H1 (cell line): ENCODE results near the gene TRIP13. TPM values are rescaled to one million over a fixed set of nuclear protein-coding genes. Genes with fewer than 3 reads are reported as not detected.

Experiments
- CTCF ChIA-PET: fragments of 300-600 bp; sonication (Branson Sonifier 250); formaldehyde crosslinking; loops from one replicate; lab custom pipeline; 2021; ENCODE audit not compliant: partially characterized antibody; lab: Charles Lee
- POLR2A ChIA-PET: fragments of 300-600 bp; sonication (Branson Sonifier 250); formaldehyde crosslinking; loops from one replicate; lab custom pipeline; 2021; ENCODE audit warnings: inconsistent platforms; ENCODE audit not compliant: partially characterized antibody; lab: Charles Lee
- DNase-seq, 2 experiments: peaks; one replicate each; pipeline versions ENCODE4 v3.0.0 to v3.0.0-alpha.2; 2010 to 2022; ENCODE audit warnings: low spot score in 2 of 2, low read depth in 1 of 2, mixed read lengths in 1 of 2
- FAIRE-seq: peaks from 2 replicates; lab custom pipeline; 2011; peaks lifted over from hg19 to GRCh38; lab: Jason Lieb, UNC
- H2AFZ ChIP-seq: 2 replicates; pipeline ENCODE4 v1.8.1; 2012; ENCODE audit warnings: low read length, inconsistent platforms
- H2AK5ac ChIP-seq: 2 replicates; pipeline ENCODE4 v1.6.1; 2013; ENCODE audit warnings: low read depth, low read length
- H2BK120ac ChIP-seq: replicated peaks from 2 replicates; pipeline ENCODE3; 2013; ENCODE audit warnings: low read depth, low read length, inconsistent platforms
- H2BK12ac ChIP-seq: 2 replicates; pipeline ENCODE4 v1.6.1; 2013; ENCODE audit warnings: low read depth, low read length
- H2BK15ac ChIP-seq: 2 replicates; pipeline ENCODE4 v1.6.1; 2013; ENCODE audit warnings: low read length
- H2BK20ac ChIP-seq: 2 replicates; pipeline ENCODE4 v1.6.1; 2013; ENCODE audit warnings: low read length
- H2BK5ac ChIP-seq: 2 replicates; pipeline ENCODE4 v1.6.1; 2013; ENCODE audit warnings: low read depth, low read length
- H3K14ac ChIP-seq: 2 replicates; pipeline ENCODE4 v1.6.1; 2013; ENCODE audit warnings: inconsistent platforms; ENCODE audit not compliant: insufficient read length
- H3K18ac ChIP-seq: 2 replicates; pipeline ENCODE4 v1.6.1; 2013; ENCODE audit warnings: low read length; ENCODE audit errors: extremely low read depth
- H3K23ac ChIP-seq: 2 replicates; pipeline ENCODE4 v1.6.1; 2013; ENCODE audit warnings: inconsistent platforms; ENCODE audit not compliant: insufficient read length
- H3K23me2 ChIP-seq: 2 replicates; pipeline ENCODE4 v1.6.1; 2013; ENCODE audit warnings: low read depth, low read length
- H3K27ac ChIP-seq: 2 replicates; pipeline ENCODE4 v1.6.1; 2011; ENCODE audit warnings: low read depth, low read length, inconsistent platforms
- H3K27me3 ChIP-seq, 4 experiments: replicated peaks in 1 of 4; 1 replicate in 1 of 4; 2 replicates in 3 of 4; pipeline versions ENCODE4 v1.6.1 to v1.8.1; 2011 to 2013; ENCODE audit warnings: low read length in 3 of 4, mild to moderate bottlenecking in 3 of 4, inconsistent platforms in 2 of 4, mixed read lengths in 2 of 4, moderate library complexity in 1 of 4; ENCODE audit not compliant: control insufficient read depth in 3 of 4, insufficient read depth in 3 of 4; ENCODE audit errors: extremely low read depth in 1 of 4
- H3K36me3 ChIP-seq, 4 experiments: 2 replicates each; pipeline versions ENCODE4 v1.6.1 to v1.8.1; 2011 to 2013; ENCODE audit warnings: mild to moderate bottlenecking in 4 of 4, low read length in 3 of 4, moderate library complexity in 2 of 4, control low read depth in 1 of 4, inconsistent platforms in 1 of 4; ENCODE audit not compliant: insufficient read depth in 4 of 4, control insufficient read depth in 2 of 4
- H3K4ac ChIP-seq: replicated peaks from 2 replicates; pipeline ENCODE3; 2013; ENCODE audit warnings: low read length, low read depth, mixed read lengths, inconsistent platforms; ENCODE audit not compliant: insufficient read length
- H3K4me1 ChIP-seq, 4 experiments: replicated peaks in 1 of 4; 1 replicate in 1 of 4; 2 replicates in 3 of 4; pipeline versions ENCODE4 v1.6.1 to v1.8.1; 2011 to 2013; ENCODE audit warnings: low read length in 3 of 4, inconsistent platforms in 2 of 4, mixed read lengths in 1 of 4; ENCODE audit not compliant: insufficient read depth in 4 of 4, control insufficient read depth in 3 of 4
- H3K4me2 ChIP-seq, 2 experiments: 2 replicates each; pipeline versions ENCODE4 v1.6.1 to v1.8.1; 2011 to 2013; ENCODE audit warnings: low read depth in 2 of 2, low read length in 2 of 2, control low read depth in 1 of 2, inconsistent platforms in 1 of 2, mild to moderate bottlenecking in 1 of 2; ENCODE audit not compliant: insufficient read depth in 1 of 2
- H3K4me3 ChIP-seq, 4 experiments: fragments of 200-600, 300-600 bp in 1 of 4; sonication (generic), shearing (Covaris generic), sonication (Bioruptor Twin) in 1 of 4; 2 replicates each; pipeline versions ENCODE4 v1.5.1 to v1.8.1; 2011 to 2016; ENCODE audit warnings: low read length in 4 of 4, low read depth in 3 of 4, control low read depth in 2 of 4, inconsistent platforms in 2 of 4, mild to moderate bottlenecking in 2 of 4, mixed read lengths in 1 of 4, moderate library complexity in 1 of 4; ENCODE audit not compliant: insufficient read depth in 2 of 4; ENCODE audit errors: extremely low read depth in 1 of 4
- H3K56ac ChIP-seq: replicated peaks from 2 replicates; pipeline ENCODE3; 2013; ENCODE audit warnings: low read depth, mild to moderate bottlenecking, mixed read lengths, low read length, inconsistent platforms; ENCODE audit not compliant: insufficient read length
- H3K79me1 ChIP-seq: 2 replicates; pipeline ENCODE4 v1.6.1; 2013; ENCODE audit warnings: low read depth, low read length, control low read depth
- H3K79me2 ChIP-seq, 2 experiments: 2 replicates each; pipeline versions ENCODE4 v1.6.1 to v1.8.1; 2012 to 2013; ENCODE audit warnings: low read length in 2 of 2, mild to moderate bottlenecking in 2 of 2, inconsistent platforms in 1 of 2; ENCODE audit not compliant: insufficient read depth in 2 of 2, control insufficient read depth in 1 of 2
- H3K9ac ChIP-seq, 4 experiments: replicated peaks in 1 of 4; 1 replicate in 1 of 4; 2 replicates in 3 of 4; pipeline versions ENCODE4 v1.6.1 to v1.8.1; 2011 to 2013; ENCODE audit warnings: low read depth in 3 of 4, low read length in 3 of 4, control low read depth in 2 of 4, mild to moderate bottlenecking in 2 of 4, moderate library complexity in 2 of 4, inconsistent platforms in 1 of 4; ENCODE audit errors: extremely low read depth in 1 of 4
- H3K9me3 ChIP-seq, 2 experiments: 2 replicates each; pipeline versions ENCODE4 v1.6.1 to v1.8.1; 2012 to 2013; ENCODE audit warnings: mild to moderate bottlenecking in 2 of 2, moderate library complexity in 2 of 2, control low read depth in 1 of 2, inconsistent platforms in 1 of 2, low read depth in 1 of 2, low read length in 1 of 2, mixed read lengths in 1 of 2; ENCODE audit not compliant: insufficient read depth in 2 of 2
- H4K20me1 ChIP-seq, 2 experiments: replicated peaks in 1 of 2; 2 replicates each; pipeline versions ENCODE3 to v1.8.1; 2011 to 2013; ENCODE audit warnings: inconsistent platforms in 2 of 2, low read length in 2 of 2, mild to moderate bottlenecking in 1 of 2; ENCODE audit not compliant: insufficient read depth in 2 of 2, control insufficient read depth in 1 of 2
- H4K5ac ChIP-seq: 2 replicates; pipeline ENCODE4 v1.6.1; 2013; ENCODE audit warnings: low read length, low read depth, mixed read lengths, inconsistent platforms; ENCODE audit not compliant: insufficient read length
- H4K8ac ChIP-seq: 2 replicates; pipeline ENCODE4 v1.8.0; 2013; ENCODE audit warnings: mild to moderate bottlenecking, moderate library complexity, low read length, inconsistent platforms; ENCODE audit not compliant: insufficient read depth; ENCODE audit errors: extremely low read depth
- H4K91ac ChIP-seq: replicated peaks from 2 replicates; pipeline ENCODE3; 2013; ENCODE audit warnings: low read length, mixed read lengths, inconsistent platforms; ENCODE audit not compliant: insufficient read length
- CBX5 ChIP-seq: fragments of 300-800, 300-1000 bp; sonication (generic); IDR thresholded peaks from 2 replicates; pipeline ENCODE4 v1.7.1; 2016; ENCODE audit warnings: antibody characterized with exemption, low read length, low read depth
- CREB1 ChIP-seq: IDR thresholded peaks from 2 replicates; pipeline ENCODE4 v1.6.1; 2012; ENCODE audit warnings: inconsistent platforms
- EGR1 ChIP-seq: IDR thresholded peaks from 2 replicates; pipeline ENCODE4 v1.6.1; 2011; ENCODE audit warnings: low read depth, low read length, borderline replicate concordance
- KDM5A ChIP-seq: fragments of 200-600 bp; IDR thresholded peaks from 2 replicates; pipeline ENCODE4 v1.7.1; 2012; ENCODE audit warnings: mild to moderate bottlenecking, low read length, inconsistent platforms, mixed read lengths
- NANOG ChIP-seq: IDR thresholded peaks from 2 replicates; pipeline ENCODE4 v1.6.1; 2011; ENCODE audit warnings: low read length, low read depth, mild to moderate bottlenecking, inconsistent platforms; ENCODE audit not compliant: insufficient read depth, poor library complexity, severe bottlenecking
- SUZ12 ChIP-seq: fragments of 200-600 bp; sonication (generic); IDR thresholded peaks from 2 replicates; pipeline ENCODE4 v1.6.1; 2012; ENCODE audit warnings: mild to moderate bottlenecking, inconsistent platforms, low read length, moderate library complexity, mixed read lengths
- TAF7 ChIP-seq: optimal IDR thresholded peaks from 2 replicates; pipeline ENCODE3; 2011; ENCODE audit warnings: low read depth, mild to moderate bottlenecking, inconsistent platforms, low read length, moderate library complexity, borderline replicate concordance
- TEAD4 ChIP-seq: IDR thresholded peaks from 2 replicates; pipeline ENCODE4 v1.6.1; 2012; ENCODE audit warnings: low read depth, low read length, inconsistent platforms, mixed read lengths
- ZNF274 ChIP-seq: IDR thresholded peaks from 2 replicates; pipeline ENCODE4 v1.7.0; 2012; ENCODE audit warnings: low read length, borderline replicate concordance; ENCODE audit errors: extremely low read depth
- WGBS, 2 experiments: shearing (Covaris generic) in 1 of 2; methylation state at CpG; one replicate each; pipeline versions ENCODE4 v1.1.6 to v1.1.7; 2013 to 2015; ENCODE audit warnings: low lambda C conversion rate in 2 of 2, mixed read lengths in 2 of 2, inconsistent platforms in 1 of 2, low coverage in 1 of 2, missing lambda C conversion rate in 1 of 2; ENCODE audit not compliant: insufficient replicate concordance in 2 of 2, insufficient coverage in 1 of 2, insufficient read length in 1 of 2; ENCODE audit errors: extremely low coverage in 1 of 2, missing lambda C conversion rate in 1 of 2; 5-methylcytosine and 5-hydroxymethylcytosine counted together
- polyA plus RNA-seq, 7 experiments: library from polyadenylated mRNA; depleted of rRNA in 3 of 7; stranded (reverse) in 5 of 7; unstranded in 2 of 7; fragments of >200 nt in 5 of 7; fragments of 200-250 nt in 2 of 7; gene quantifications; 1 replicate in 5 of 7; 2 replicates in 1 of 7; 4 replicates in 1 of 7; pipeline versions ENCODE4 v1.2.1 to v1.2.3, GENCODE V29; 2011 to 2013; ENCODE audit warnings: missing spikeins in 2 of 7, mixed read lengths in 2 of 7
- total RNA-seq: library from RNA; stranded (reverse); fragmentation: NEBNext Ultra II Directional; extraction: Animal tissue kit (Norgen Biotek cat#: 25700); gene quantifications from 2 replicates; pipeline ENCODE4 v1.2.1, GENCODE V29; 2021
- TF ChIP-seq, protein P1 (sequence below): IDR thresholded peaks from 2 replicates; pipeline ENCODE4 v1.6.1; 2012; ENCODE audit warnings: inconsistent platforms
- TF ChIP-seq, protein P2 (sequence below): IDR thresholded peaks from 2 replicates; pipeline ENCODE4 v1.6.1; 2011; ENCODE audit warnings: low read length, improper control_type of control experiment

TRIP13 gene
- total and polyA plus RNA-seq, 2 of the 8 experiments (the other 6 are each of a cell fraction or from before 2014, with no cell fraction given): 20.0 to 39.2 TPM

DNA sequence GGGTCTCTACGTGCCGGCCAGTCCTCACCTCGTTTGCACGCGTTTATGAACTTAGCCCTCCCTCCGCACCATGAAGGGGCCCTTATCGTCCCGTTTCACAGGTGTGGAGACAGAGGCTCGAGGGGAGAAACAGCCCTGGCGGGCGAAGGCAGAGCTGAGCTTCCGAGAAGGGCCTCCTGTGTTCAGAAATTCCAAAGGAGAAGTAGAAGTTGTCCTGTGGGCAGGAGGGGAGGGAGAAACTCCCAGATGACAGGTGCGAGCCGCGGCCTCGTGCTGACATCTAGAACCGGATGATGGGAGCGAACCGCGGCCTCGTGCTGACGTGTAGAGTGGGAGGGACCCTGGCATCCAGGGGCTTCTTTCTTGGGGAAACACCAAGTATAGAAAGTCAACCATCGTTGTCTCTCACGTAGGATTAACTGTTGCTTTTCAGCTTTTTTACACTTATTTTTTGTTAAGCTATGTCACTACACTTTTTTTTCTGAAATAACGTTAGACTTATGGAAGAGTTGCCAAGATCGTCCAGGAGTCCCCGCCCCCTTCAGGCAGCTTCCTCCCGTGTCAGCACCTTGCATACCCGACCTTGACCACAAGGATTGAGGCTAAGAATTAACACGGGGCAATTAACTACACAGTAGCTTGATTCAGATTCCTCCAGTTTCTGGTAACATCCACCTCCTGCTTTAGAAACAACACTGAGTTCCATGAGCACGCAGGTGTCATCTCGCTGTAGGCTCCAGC is 73.1 kb downstream of the TRIP13 start:
- Histone ChIP-seq H3K56ac (no peak overlapping the region), H4K8ac (no peak overlapping the region), H3K18ac (no peak overlapping the region), H4K91ac (no peak overlapping the region), H3K23ac (no peak overlapping the region), H3K4me1 (no peaks in the 10 kb centered on the region), H2BK120ac (no peak overlapping the region), H2BK20ac (no peak overlapping the region), H3K23me2 (no peaks in the 10 kb centered on the region), H4K5ac (no peak overlapping the region), H3K79me1 (no peaks in the 10 kb centered on the region), H3K36me3 (no peaks in the 10 kb centered on the region), H3K9ac (no peak overlapping the region), H3K4ac (no peak overlapping the region), H2AFZ (no peak overlapping the region), H3K27me3 (no peaks in the 10 kb centered on the region), H2BK15ac (no peak overlapping the region), H3K4me2 (no peak overlapping the region), H3K27ac (no peak overlapping the region), H2BK12ac (no peak overlapping the region), H2BK5ac (no peak overlapping the region), H3K9me3 (no peaks in the 10 kb centered on the region), H3K79me2 (no peaks in the 10 kb centered on the region), H3K4me3 (no peak overlapping the region), H4K20me1 (no peaks in the 10 kb centered on the region), H3K14ac (no peak overlapping the region), H2AK5ac (no peak overlapping the region)
- POLR2A ChIA-PET: interaction anchor here (0.6 kb wide), 1 partner anchor 140 kb away, joined by 3 read pairs; no protein-coding TSS in a partner anchor
- 92% methylated on average over 27 of the region's 32 CpGs; no CpG with 5 or more reads in 1 of the 2 experiments for WGBS, 2 experiments
- CTCF ChIA-PET: interaction anchor here (0.6 to 1.9 kb wide), 15 partner anchors 8 to 203 kb away, joined by 3 to 7 read pairs (median 4); partner anchors contain the start of gene NKD2
- DNase-seq (no peak), FAIRE-seq (no peak)
- TF ChIP-seq KDM5A (no peak), TEAD4 (no peak), CREB1 (no peak), EGR1 (no peak), NANOG (no peak), TAF7 (no peak), CBX5 (no peak), SUZ12 (no peak), ZNF274 (no peak)
- TF ChIP-seq, protein P1, sequence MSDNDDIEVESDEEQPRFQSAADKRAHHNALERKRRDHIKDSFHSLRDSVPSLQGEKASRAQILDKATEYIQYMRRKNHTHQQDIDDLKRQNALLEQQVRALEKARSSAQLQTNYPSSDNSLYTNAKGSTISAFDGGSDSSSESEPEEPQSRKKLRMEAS: no peak
- TF ChIP-seq, protein P2, sequence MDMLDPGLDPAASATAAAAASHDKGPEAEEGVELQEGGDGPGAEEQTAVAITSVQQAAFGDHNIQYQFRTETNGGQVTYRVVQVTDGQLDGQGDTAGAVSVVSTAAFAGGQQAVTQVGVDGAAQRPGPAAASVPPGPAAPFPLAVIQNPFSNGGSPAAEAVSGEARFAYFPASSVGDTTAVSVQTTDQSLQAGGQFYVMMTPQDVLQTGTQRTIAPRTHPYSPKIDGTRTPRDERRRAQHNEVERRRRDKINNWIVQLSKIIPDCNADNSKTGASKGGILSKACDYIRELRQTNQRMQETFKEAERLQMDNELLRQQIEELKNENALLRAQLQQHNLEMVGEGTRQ: no peak
